ENCODE data around the gene C11orf52.

DNA sequence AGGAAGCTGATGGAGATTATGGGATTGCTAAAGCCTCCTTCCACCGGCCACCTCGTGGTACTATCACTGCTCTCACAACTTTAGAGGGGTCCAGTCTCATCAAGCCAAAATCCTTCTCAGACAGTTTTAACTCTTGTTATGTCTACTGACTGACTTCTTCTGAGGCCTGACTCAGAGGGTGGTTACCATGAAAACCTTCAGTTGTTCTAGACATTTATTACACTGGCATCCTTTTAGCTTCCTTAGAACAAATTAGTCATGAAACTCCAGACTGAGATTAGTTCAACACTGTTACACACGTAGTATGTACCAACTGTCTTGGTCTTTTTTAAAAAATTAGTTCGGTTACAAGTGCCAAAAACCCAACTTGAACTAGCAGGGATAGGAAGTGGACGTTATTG, 25.9 kb downstream of the C11orf52 start:
- TF ChIP-seq, protein P1, sequence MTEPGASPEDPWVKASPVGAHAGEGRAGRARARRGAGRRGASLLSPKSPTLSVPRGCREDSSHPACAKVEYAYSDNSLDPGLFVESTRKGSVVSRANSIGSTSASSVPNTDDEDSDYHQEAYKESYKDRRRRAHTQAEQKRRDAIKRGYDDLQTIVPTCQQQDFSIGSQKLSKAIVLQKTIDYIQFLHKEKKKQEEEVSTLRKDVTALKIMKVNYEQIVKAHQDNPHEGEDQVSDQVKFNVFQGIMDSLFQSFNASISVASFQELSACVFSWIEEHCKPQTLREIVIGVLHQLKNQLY (CRISPR knock-in tag; IDR thresholded peaks at IDR 0.05): no peak
- TF ChIP-seq FOXA1 (IDR thresholded peaks at IDR 0.05) (no peak), FOXA1 (CRISPR knock-in tag; IDR thresholded peaks at IDR 0.05) (no peak), TAF1 (CRISPR knock-in tag; IDR thresholded peaks at IDR 0.05) (no peak), MYNN (CRISPR knock-in tag; IDR thresholded peaks at IDR 0.05; ENCODE audit: low read depth) (no peak), LCORL (IDR thresholded peaks at IDR 0.05) (no peak), LCORL (CRISPR knock-in tag; IDR thresholded peaks at IDR 0.05) (no peak)
- TF ChIP-seq, protein P2, sequence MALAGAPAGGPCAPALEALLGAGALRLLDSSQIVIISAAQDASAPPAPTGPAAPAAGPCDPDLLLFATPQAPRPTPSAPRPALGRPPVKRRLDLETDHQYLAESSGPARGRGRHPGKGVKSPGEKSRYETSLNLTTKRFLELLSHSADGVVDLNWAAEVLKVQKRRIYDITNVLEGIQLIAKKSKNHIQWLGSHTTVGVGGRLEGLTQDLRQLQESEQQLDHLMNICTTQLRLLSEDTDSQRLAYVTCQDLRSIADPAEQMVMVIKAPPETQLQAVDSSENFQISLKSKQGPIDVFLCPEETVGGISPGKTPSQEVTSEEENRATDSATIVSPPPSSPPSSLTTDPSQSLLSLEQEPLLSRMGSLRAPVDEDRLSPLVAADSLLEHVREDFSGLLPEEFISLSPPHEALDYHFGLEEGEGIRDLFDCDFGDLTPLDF (CRISPR knock-in tag; IDR thresholded peaks at IDR 0.05): no peak
